BJ (cell line): ENCODE measurements around the gene GOT2. TPM values are rescaled to one million over a fixed set of nuclear protein-coding genes. Genes with fewer than 3 reads are reported as not detected.

ENCODE experiments used
- CTCF ChIA-PET: fragments of 350-600 bp; formaldehyde crosslinking; extraction: SDS; loops from one replicate; lab custom pipeline; 2021; ENCODE audit warnings: antibody characterized with exemption, inconsistent platforms; lab: Yijun Ruan, JAX
- POLR2A ChIA-PET: fragments of 300-600 bp; sonication (Branson Sonifier 250); formaldehyde crosslinking; extraction: SDS; loops from one replicate; lab custom pipeline; 2021; ENCODE audit warnings: antibody characterized with exemption; lab: Charles Lee
- DNase-seq: peaks from one replicate; pipeline ENCODE4 v3.0.0-alpha.2; 2011; ENCODE audit warnings: low read depth
- H3K27me3 ChIP-seq: 2 replicates; pipeline ENCODE4 v1.6.0; 2011; ENCODE audit warnings: low read length; ENCODE audit not compliant: control insufficient read depth, insufficient read depth
- H3K36me3 ChIP-seq: 2 replicates; pipeline ENCODE4 v1.5.1; 2011; ENCODE audit warnings: low read length; ENCODE audit not compliant: control insufficient read depth, insufficient read depth
- H3K4me3 ChIP-seq: 2 replicates; pipeline ENCODE4 v1.5.1; 2011; ENCODE audit warnings: low read depth, mild to moderate bottlenecking, control low read depth, low read length
- CTCF ChIP-seq: IDR thresholded peaks from 2 replicates; pipeline ENCODE4 v1.5.1; 2011; ENCODE audit warnings: low read depth, mild to moderate bottlenecking, control low read depth, inconsistent platforms, low read length, moderate library complexity; ENCODE audit not compliant: insufficient read depth
- polyA plus RNA-seq: library from polyadenylated mRNA; depleted of rRNA; stranded (reverse); fragments of >200 nt; gene quantifications from 2 replicates; pipeline ENCODE4 v1.2.3, GENCODE V29; 2011

GOT2 gene
- polyA plus RNA-seq, 1 experiment, result 72.8 TPM

- CTCF ChIA-PET, result interaction anchor here (0.7 to 3.2 kb wide), 13 partner anchors 9 to 461 kb away, joined by 3 to 20 read pairs (median 4); partner anchors contain the start of genes PRSS54 and SLC38A7
- Histone ChIP-seq H3K4me3 (no peak overlapping the region), H3K36me3 (no peaks in the 10 kb centered on the region), H3K27me3 (peaks cover 2% of the 10 kb centered on the region; the same call in 1 of the 2 replicates)
- DNase-seq, result no peak
- TF ChIP-seq CTCF, result no peak
- POLR2A ChIA-PET, result no interaction called here
These were observed 22.7 kb upstream of the GOT2 start for GRCh38 chr16:58756650-58757332.

GRCh38 chr16:58755989-58756649 is 22.0 kb upstream of the GOT2 start:
- CTCF ChIA-PET, result interaction anchor here (0.7 to 3.2 kb wide), 15 partner anchors 8 to 461 kb away, joined by 3 to 20 read pairs (median 3); partner anchors contain the start of genes PRSS54 and SLC38A7
- no peak for DNase-seq
- H3K36me3 ChIP-seq, result no peaks in the 10 kb centered on the region
- H3K4me3 ChIP-seq, result no peak overlapping the region
- POLR2A ChIA-PET, result no interaction called here
- peak; percentile 78 for TF ChIP-seq CTCF
- peaks cover 2% of the 10 kb centered on the region; the same call in 1 of the 2 replicates for H3K27me3 ChIP-seq

GRCh38 chr16:58753711-58754134 is 19.6 kb upstream of the GOT2 start:
- ChIA-PET CTCF (no interaction called here), POLR2A (no interaction called here)
- DNase-seq, result no peak
- Histone ChIP-seq H3K36me3 (no peaks in the 10 kb centered on the region), H3K4me3 (no peak overlapping the region), H3K27me3 (peaks cover 2% of the 10 kb centered on the region; the same call in 1 of the 2 replicates)
- TF ChIP-seq CTCF, result no peak

GRCh38 chr16:58744497-58744896 is 10.4 kb upstream of the GOT2 start:
- no peaks in the 10 kb centered on the region for H3K36me3 ChIP-seq
- TF ChIP-seq CTCF, result no peak
- ChIA-PET POLR2A (no interaction called here), CTCF (interaction anchor here (4.6 kb wide), 1 partner anchor 12 kb away, joined by 20 read pairs; no protein-coding TSS in a partner anchor)
- no peak for DNase-seq
- H3K27me3 ChIP-seq, result no peaks in the 10 kb centered on the region
- H3K4me3 ChIP-seq, result no peak overlapping the region

- no peak for DNase-seq
- CTCF ChIA-PET, result interaction anchor here (1.2 kb wide), 1 partner anchor 8 kb away, joined by 3 read pairs; no protein-coding TSS in a partner anchor
- Histone ChIP-seq H3K36me3 (no peaks in the 10 kb centered on the region), H3K27me3 (no peaks in the 10 kb centered on the region), H3K4me3 (no peak overlapping the region)
- POLR2A ChIA-PET, result no interaction called here
- TF ChIP-seq CTCF, result no peak
These were observed 7.9 kb upstream of the GOT2 start for GRCh38 chr16:58741976-58742375.
